GM10266 (cell line): Measurements from ENCODE around the gene MED15.

Experiments
- DNase-seq: peaks from one replicate; pipeline ENCODE4 v3.0.0; 2012; ENCODE audit errors: extremely low spot score
- TF ChIP-seq, protein P1 (sequence below): IDR thresholded peaks from 2 replicates; pipeline ENCODE4 v1.5.1; 2012; ENCODE audit warnings: mild to moderate bottlenecking, low read depth; ENCODE audit not compliant: control insufficient read depth, insufficient read depth; ENCODE audit errors: missing control alignments

Gene MED15

GRCh38 chr22:20525048-20525447 lies 17.6 kb downstream of the MED15 start:
- DNase-seq, result no peak
- TF ChIP-seq, protein P1, sequence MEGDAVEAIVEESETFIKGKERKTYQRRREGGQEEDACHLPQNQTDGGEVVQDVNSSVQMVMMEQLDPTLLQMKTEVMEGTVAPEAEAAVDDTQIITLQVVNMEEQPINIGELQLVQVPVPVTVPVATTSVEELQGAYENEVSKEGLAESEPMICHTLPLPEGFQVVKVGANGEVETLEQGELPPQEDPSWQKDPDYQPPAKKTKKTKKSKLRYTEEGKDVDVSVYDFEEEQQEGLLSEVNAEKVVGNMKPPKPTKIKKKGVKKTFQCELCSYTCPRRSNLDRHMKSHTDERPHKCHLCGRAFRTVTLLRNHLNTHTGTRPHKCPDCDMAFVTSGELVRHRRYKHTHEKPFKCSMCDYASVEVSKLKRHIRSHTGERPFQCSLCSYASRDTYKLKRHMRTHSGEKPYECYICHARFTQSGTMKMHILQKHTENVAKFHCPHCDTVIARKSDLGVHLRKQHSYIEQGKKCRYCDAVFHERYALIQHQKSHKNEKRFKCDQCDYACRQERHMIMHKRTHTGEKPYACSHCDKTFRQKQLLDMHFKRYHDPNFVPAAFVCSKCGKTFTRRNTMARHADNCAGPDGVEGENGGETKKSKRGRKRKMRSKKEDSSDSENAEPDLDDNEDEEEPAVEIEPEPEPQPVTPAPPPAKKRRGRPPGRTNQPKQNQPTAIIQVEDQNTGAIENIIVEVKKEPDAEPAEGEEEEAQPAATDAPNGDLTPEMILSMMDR, result no peak

DNA sequence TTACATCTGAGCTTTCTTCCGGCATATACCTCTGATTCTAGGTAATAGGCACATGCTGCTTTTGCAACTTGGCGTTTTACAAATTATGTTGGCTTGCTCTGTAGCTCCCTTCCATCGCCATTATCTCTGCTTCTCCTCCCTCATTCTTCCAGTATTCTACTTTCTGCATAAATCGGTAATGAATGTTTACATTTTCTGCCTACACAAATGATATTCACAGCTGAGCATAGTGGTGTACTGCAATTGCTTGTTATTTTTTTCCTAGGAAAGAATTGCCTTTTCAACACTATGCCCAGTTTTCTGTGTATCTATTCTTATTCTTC lies 18.9 kb downstream of the MED15 start:
- DNase-seq, result no peak
- TF ChIP-seq, protein P1, result no peak

DNA sequence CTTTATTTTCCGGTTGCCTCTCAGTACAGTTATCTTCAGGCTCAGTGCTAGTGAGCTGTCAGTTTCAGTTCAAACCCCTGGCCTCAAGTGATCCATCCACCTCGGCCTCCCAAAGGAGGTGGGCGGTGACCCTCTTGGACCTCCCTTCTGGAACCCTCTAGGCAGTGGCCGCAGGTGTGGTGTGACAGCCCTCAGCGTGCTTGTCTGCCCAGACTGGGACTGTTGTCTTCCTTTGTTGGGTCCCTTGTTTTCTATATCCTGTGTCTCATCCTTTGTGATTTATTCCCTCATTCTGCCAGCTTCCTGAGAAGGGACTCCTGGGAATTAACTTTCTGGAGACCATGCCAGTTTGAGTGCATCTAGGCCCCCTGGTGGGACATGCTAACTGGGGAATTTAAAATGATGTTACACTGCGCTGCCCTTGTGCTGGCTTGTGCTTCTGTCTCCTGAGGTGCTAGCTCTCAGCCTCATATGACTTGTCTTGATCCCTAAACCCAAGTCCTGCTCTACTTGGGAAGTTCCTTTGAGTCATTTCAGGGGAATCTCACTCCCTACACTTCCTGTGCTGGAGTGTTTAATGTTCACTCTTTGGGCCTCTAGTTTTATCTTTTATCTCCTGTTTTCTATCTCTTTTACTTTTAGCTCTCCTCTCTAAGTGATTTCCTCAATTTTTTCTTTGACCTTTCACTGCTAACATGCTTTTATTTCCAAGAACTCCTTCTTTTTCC lies 19.4 kb downstream of the MED15 start:
- DNase-seq, result no peak
- TF ChIP-seq, protein P1, result no peak

GRCh38 chr22:20528405-20528978 lies 21.1 kb downstream of the MED15 start:
- DNase-seq, result no peak
- TF ChIP-seq, protein P1, result no peak

- TF ChIP-seq, protein P1, result no peak
- no peak for DNase-seq
Observed at GRCh38 chr22:20530368-20531153, 23.2 kb downstream of the MED15 start.

DNA sequence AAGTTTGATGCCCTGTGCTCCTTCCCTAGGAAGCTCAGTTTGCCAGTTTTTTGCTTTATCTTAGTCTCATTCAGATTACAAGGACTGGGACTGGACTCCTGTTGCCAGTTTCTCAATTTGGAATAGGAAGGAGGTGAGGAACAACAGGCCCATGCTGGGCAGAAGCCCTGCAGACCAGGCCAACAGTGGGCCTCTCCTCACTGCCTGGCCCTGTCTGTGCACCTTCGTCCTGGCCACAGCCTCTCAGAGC lies 23.7 kb downstream of the MED15 start:
- TF ChIP-seq, protein P1, result no peak
- DNase-seq, result no peak
